HG03139 (cell line): ENCODE data around the gene PSME3IP1.
"Not testable (repeated sequence)": the region's sequence is repeated elsewhere in the genome, so short reads cannot be mapped to it uniquely, and the experiment has no call there.

Source experiments
- ATAC-seq: cut with Tn5 transposase; IDR thresholded peaks from one replicate; pipeline ENCODE4 v1.9.1; 2021; ENCODE audit not compliant: unreplicated experiment

PSME3IP1 gene, protein sequence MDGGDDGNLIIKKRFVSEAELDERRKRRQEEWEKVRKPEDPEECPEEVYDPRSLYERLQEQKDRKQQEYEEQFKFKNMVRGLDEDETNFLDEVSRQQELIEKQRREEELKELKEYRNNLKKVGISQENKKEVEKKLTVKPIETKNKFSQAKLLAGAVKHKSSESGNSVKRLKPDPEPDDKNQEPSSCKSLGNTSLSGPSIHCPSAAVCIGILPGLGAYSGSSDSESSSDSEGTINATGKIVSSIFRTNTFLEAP

DNA sequence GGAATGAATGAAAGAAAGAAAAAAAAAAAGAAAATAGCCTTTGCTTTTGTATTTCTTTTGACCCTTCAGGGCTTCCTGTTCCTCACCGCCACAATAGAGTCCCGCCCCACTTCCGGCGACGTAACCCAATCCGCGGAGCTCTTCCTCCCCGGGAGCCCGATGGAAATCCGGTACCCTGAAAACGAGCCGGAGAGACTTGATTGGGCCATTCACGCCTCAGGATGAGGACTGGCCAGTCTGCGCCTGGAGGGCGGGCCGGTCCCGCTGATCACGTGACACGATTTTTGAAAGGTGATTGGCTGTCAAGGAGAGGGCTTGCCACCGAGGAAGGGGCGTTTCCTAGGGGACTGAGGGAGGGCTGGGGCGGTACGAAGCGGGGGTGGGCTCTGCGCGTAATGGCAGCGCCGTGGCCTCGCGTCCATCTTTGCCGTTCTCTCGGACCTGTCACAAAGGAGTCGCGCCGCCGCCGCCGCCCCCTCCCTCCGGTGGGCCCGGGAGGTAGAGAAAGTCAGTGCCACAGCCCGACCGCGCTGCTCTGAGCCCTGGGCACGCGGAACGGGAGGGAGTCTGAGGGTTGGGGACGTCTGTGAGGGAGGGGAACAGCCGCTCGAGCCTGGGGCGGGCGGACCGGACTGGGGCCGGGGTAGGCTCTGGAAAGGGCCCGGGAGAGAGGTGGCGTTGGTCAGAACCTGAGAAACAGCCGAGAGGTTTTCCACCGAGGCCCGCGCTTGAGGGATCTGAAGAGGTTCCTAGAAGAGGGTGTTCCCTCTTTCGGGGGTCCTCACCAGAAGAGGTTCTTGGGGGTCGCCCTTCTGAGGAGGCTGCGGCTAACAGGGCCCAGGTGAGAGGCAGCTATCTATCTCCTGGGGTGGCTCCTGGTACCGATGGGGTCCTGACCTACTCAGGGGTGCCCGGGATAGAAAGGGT is at the start of gene PSME3IP1, which contains the start of gene RSPRY1:
PSME3IP1 (minus strand) TSS at position 95 of the 927 bp plus-strand sequence. CDS start 12,185 bp downstream, outside the sequence.
RSPRY1 (plus strand) TSS at position 385 of the 927 bp plus-strand sequence. CDS start 18,330 bp downstream, outside the sequence.
- peak; percentile 79 for ATAC-seq

DNA sequence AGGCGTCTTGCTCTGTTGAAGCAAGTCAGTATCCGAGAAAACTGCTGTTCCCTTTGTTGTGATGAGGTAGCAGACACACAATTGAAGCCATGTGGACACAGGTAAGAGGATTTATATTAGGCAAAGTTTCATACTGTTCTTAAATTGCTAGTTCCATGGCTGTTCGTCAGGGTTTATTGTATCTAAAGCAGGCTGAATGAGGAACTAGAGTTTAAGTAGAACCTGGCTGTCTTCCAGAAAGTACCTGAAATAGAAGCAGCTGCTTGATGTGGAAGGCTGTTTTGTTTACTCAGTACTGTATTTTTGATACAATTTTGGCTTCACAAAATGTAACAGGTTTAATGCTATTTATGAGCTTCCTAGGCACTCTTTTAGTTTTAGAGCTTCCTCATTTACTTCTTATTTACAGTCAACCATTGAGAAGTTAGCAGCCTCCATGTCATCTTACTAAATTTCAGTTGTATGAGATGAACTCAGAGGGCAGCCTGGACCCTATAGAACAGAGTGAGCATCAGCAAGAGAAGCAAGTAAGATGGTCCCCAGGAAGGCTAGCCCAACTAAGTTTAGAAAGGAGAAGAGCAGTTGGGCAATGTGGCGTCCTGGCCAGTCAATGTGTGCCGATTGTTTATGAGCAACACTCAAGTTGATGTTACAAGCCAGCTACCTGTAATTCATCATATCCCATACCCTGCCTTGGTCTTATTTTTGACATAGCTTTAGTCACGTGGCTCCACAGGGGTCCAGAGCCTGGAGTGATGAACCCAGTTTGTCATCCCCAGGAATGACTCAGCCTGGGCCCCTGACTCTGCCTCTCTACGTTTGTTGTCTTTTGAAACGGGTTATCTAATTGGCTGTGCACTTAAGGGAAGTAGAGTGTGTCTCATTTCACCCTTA is 49.5 kb upstream of the PSME3IP1 start:
- no peak for ATAC-seq

DNA sequence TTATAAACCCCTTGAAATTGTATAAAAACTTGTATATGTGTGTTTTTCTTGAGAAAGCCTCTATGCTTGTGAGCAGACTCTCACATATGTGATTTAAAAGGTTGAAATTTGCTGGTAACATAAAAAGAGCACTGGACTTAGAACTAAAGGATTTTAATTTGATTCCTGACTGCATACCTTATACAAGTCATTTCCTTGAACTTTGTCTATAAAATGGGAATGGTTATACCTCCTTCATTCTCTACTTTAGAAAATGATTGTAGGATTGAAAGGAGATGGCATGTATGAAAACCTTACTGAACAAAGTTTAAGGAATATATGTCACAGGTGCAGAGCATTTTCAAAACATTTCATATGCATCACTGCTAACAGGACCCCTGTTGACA is 48.9 kb upstream of the PSME3IP1 start:
- no peak for ATAC-seq

DNA sequence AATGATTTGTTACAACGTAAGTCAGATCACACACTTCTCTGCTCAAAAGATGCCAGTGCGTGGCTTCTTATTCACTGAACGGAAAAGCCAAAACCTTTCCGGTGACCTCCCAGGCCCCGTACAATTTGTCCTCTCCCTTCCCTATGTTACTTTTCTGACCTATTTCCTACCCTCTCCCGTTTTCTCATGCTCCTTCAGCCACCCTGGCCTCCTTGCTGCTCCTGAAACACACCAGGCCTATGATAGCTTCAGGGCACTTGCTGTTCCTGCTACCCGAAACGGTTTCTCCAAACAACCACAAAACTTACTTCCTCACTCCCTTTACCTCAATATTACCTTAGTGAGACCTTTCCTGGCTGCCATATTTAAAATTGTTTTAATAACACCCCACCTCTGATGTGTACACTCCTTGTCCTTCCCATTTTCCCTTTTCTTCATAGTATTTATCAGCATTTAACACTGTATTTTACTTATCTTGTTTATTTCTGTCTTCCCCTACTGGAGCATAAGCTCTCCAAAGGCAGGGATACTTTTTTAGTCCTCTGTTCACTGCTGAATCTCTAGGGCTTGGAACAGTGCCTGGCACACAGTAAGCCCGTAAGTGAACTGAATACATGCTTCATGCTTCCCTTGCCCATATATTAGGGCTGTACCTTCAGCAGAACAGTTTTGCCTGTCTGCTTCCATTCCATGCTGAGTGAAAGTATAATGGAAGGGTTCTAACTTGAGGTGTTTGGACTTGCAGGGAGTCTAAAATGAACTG is 48.3 kb upstream of the PSME3IP1 start:
- ATAC-seq: no peak

DNA sequence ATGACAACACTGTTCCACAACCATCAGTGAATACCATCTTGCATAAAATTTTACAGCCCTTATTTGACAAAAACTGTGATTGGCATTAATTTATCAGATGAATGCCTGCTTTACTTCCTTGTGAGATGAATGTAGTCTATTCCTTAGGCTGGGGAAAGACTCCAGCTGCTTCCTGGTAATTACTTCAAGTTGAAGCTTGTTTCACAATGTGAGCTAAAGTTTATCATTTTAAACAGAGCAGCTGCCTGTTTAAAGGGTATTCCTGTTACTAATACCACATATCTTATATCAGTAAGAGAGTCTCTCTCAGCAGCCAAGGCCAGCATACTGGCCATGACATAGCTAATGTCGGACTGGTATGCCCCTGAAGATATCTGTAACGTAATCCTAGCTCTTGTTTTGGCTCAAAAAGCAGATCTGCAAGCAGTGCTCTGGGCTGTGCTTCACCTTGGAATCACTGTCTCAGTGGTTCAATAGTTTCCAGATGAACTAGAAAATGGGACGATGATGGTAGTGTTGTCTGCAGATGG is 46.0 kb upstream of the PSME3IP1 start:
- ATAC-seq: no peak

DNA sequence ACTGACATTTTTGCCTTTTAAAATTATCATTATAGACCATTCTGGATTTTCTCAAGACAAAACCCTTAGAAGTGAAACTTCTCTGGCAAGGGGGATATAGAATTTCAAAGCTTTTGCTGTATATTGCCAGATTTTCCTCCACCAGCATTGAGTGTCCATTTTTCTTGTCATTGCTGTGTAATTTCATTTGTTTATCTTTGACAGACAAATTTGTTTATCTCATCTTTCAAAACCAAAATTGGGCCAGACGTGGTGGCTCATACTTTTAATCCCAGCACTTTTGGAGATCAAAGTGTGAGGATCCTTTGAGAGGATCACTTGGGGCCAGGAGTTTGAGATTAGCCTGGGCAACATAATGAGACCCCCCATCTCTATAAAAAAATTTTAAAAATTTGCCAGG is 43.2 kb upstream of the PSME3IP1 start:
- ATAC-seq: no peak

DNA sequence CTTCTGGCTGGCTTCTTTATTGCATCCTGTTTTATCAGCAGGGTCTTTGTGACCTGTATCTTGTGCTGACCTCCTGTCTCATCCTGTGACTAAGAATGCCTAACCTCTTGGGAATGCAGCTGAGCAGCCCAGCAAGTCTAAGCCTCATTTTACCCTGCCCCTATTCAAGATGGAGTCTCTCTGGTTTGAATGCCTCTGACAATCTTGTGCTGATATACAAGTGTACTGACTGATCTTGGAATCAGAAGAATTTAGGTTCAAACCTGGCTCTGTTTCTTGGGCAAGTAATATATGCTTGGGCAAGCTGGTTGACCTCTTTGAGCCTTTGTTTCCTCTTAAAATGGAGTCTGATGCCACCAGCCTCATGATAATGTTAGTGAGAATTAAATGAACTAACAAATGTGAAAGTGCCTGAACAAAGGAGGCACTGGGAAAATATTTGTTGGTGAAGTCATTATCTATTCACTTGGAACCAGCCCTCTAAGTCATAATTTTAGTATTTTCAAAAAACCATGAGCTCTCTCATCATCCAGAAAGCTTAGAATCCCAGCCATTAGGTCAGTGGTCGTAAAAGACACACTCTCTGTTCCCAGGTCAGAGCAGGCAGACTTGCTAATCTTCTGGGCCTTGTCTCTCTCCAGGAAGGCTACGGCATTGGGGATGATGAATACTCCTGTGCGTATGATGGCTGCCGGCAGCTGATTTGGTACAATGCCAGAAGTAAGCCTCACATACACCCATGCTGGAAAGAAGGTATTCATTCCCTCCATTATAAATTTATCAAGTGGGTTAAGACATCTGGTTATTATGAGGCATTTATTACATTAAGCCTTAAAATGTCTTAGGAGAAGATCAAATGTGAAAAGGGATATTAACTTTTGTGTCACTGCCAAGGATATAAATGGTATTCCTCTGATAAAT is 41.1 kb upstream of the PSME3IP1 start:
- no peak for ATAC-seq

DNA sequence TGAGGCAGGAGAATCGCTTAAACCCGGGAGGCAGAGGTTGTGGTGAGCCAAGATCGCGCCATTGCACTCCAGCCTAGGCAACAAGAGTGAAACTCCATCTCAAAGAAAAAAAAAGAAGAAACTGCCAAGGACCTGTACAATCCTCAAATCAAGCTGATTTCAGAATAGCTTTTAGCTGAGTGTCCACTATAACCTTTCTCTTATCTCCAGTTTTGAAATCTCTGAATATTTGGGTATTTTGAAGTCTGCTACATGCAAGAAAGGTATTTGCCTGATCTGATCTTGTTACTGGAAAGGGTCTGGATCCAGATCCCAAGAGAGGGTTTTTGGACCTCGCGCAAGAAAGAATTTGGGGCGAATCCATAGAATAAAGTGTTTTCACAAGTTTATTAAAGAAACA is 40.1 kb upstream of the PSME3IP1 start:
- no peak for ATAC-seq

DNA sequence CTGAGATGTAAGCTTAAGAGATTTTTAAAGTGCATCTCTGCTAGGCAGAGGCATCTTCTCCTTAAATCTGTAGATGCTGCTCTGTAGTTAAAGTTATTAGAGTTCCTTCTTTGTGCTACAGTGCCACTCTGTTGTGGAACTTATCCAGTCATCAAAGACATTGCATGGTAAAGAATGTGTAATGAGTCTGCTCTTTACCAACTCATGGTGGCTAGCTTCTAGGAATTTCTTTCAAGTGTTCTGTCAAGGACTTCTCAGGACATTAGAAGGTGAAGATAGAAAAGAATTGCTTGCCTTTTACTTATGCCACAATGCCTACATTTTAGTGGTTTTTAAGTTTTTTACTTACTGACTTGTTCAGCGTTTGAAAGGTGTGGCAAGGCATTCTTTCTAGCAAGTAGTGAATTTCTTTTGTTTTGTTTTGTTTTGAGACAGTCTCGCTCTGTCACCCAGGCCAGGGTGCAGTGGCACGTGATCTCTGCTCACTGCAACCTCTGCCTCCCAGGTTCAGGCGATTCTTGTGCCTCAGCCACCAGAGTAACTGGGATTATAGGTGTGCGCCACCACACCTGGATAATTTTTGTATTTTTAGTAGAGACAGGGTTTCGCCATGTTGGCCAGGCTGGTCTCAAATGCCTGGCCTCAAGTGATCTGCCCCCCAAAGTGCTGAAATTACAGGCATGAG is 39.0 kb upstream of the PSME3IP1 start:
- ATAC-seq: no peak

DNA sequence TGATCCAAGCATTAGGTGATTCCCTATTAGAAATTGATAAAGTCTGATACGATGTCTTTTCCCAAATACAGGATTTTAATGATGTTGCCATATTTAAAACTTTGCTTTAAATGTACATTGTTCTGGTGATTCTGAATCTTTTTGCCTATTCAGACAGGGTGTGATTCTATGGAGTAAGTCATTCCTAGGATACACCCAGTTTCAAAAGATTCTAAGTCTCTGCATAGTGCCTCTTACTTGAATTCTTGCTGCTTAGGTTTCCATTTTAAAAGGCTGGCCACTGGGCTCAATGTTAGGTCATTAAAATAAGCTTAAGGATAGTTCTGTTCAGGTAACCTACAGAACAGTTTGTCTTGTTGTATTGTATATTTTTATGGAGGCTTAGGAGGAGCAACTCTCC is 37.2 kb upstream of the PSME3IP1 start:
- no peak for ATAC-seq

DNA sequence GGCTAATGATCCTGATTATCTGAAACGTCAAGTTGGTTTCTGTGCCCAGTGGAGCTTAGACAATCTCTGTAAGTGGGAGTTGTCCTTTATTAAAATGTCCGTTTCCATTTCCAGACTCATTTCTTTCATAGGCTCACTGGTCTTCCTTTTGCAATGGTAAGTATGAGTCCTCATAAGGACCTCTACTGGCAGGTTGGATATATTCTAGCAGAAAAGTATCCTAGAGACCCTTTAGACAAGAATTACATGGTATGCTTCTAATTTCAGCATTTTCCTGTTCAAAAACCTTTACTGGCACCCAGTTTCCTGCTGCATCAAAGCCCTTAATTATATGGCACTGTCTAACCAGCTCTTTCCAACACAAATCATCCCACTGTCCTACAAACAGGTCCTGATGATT is 31.1 kb upstream of the PSME3IP1 start:
- no peak for ATAC-seq

DNA sequence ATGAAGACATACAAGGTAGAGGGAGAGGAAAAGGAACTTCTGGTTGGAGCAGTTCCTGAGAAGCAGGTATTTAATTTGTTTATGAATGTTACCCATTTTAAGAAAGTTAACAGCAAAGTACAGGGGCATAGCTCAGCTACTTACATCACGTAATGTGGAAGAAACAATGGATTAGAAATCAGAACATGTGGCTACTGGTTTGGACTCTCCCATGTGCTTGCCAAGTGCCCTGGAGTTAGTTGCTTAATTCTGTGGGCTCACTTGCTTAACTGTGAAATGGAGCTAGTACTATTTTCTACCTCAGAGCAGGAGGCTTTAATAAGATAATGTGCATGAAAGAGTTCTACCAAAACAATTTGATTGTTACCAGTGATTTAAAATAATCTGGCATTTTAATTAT is 27.6 kb upstream of the PSME3IP1 start:
- no peak for ATAC-seq

DNA sequence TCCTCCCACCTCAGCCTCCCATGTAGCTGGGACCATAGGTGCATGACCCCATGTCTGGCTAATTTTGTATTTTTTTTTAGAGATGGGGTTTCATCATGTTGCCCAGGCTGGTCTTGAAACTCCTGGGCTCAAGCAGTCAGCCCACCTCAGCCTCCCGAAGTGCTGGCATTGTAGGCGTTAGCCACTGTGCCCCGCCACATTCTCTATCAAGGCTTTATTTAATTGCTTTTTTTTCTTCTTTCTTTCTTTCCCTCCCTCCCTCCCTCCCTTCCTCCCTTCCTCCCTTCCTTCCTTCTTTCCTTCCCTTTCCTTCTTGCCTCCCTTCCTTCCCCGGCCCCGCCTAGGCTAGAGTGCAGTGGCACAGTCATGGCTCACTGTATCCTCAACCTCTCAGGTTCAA is 23.9 kb upstream of the PSME3IP1 start:
- ATAC-seq: no peak

DNA sequence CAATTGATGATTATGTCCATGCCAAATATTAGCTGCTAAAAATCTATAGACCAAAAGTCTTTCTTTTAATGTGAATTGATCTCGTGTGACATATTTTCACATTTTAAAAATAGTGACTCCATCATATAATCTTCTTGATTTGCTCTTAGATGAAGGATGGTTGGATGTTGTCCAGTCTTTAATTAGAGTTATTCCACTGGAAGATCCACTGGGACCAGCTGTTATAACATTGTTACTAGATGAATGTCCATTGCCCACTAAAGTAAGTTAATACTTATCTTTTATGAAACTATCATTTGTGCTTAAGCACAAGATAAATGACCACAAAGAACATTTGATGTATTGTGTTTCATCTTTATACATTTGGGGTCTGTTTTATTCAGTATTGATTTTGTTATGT is 23.1 kb upstream of the PSME3IP1 start:
- no peak for ATAC-seq

DNA sequence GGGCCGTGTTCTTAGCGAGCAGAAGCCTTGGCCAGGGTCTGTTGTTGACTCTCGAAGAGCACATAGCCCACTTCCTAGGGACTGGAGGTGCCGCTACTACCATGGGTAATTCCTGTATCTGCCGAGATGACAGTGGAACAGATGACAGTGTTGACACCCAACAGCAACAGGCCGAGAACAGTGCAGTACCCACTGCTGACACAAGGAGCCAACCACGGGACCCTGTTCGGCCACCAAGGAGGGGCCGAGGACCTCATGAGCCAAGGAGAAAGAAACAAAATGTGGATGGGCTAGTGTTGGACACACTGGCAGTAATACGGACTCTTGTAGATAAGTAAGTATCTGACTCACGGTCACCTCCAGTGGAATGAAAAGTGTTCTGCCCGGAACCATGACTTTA is 18.8 kb upstream of the PSME3IP1 start:
- ATAC-seq: no peak

DNA sequence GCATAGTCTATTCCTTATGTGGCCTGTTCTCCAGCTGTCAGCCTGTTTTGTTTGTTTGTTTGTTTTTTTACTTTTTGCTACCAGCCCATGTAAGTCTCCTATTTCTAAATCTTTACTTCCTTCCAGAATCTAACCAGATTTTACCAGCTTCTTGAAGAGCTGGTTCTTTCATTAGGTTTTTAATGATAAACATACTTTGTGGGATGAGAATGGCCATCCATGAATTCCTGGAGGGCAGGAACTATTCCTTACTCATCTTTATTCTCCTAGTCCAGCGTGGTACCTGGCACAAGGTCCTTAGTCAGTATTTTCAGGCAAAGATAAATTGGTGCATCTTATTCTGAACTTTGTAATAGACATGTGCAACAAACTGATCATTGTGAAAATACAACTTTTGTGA is 17.6 kb upstream of the PSME3IP1 start:
- ATAC-seq: no peak

DNA sequence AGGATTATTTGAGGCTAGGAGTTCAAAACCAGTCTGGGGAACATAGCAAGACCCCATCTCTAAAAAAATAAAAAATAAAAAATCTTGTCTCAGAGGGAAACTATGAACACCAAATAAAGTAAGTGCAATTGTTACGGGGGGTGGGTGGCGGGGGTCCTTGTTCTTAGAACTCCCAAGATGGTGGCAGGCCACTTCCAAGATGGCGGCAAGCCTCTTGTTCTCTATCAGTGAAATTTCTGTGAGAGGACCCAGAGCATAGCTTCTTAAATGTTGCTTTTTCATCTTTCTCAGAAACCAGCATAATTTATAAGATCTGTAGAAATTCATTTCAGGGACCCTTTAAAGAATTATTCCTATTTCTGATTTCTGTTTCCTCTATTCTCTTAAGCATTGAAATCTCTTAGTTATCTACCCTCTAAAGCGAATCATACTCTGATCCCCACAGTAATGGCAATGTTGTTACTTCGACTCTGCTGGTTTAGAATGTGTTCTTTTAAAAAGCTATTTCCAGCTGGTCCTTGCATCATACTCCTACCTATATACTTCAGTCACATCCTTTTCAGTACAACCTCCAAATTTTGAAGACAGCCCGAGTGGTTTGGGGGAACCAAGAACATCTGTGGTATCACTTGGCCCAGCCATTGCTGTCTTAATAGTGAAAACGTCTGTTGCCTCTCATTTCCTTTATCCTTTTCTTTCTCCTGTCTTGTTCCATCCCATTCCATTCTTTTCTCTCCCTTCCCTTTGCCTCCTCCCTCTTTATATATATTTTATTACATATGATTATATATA is 16.5 kb upstream of the PSME3IP1 start:
- ATAC-seq: no peak

DNA sequence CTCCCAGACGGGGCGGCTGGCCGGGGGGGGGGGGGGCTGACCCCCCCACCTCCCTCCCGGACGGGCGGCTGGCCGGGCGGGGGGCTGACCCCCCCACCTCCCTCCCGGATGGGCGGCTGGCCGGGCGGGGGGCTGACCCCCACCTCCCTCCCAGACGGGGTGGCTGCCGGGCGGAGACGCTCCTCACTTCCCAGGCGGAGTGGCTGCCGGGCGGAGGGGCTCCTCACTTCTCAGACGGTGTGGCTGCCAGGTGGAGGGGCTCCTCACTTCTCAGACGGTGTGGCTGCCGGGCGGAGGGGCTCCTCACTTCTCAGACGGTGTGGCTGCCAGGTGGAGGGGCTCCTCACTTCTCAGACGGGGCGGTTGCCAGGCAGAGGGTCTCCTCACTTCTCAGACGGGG is 15.1 kb upstream of the PSME3IP1 start:
- not testable (repeated sequence) for ATAC-seq
